Body of pancreas (tissue), 4 donors: ENCODE data around the gene HOXA9.

Source experiments
- CTCF ChIP-seq, 7 experiments: fragments of 450-650 bp in 4 of 7; fragments of 200-600 bp in 3 of 7; sonication (generic) in 3 of 7; IDR thresholded peaks; one replicate each; pipeline ENCODE4 v1.5.1; 2016 to 2019; ENCODE audit warnings: antibody characterized with exemption in 7 of 7
- POLR2A ChIP-seq, 3 donors: fragments of 450-650 bp; IDR thresholded peaks; one replicate each; pipeline ENCODE4 v1.6.1; 2016; ENCODE audit warnings: antibody characterized with exemption in 3 of 3, mild to moderate bottlenecking in 2 of 3

- TF ChIP-seq CTCF (IDR thresholded peaks at IDR 0.05): no peak
- no peak for TF ChIP-seq POLR2A (IDR thresholded peaks at IDR 0.05)
Measured at GRCh38 chr7:27165996-27166530, 726 bp upstream of the HOXA9 start.
